GM12872 (cell line): ENCODE results near the gene CEP83.

Source experiments
- CTCF ChIP-seq: IDR thresholded peaks from 3 replicates; pipeline ENCODE4 v1.5.1; 2011; ENCODE audit warnings: low read depth, mild to moderate bottlenecking, low read length, moderate library complexity; ENCODE audit not compliant: insufficient read depth

Gene CEP83

GRCh38 chr12:94284046-94284445, 175.6 kb downstream of the CEP83 start:
- TF ChIP-seq CTCF: no peak

DNA sequence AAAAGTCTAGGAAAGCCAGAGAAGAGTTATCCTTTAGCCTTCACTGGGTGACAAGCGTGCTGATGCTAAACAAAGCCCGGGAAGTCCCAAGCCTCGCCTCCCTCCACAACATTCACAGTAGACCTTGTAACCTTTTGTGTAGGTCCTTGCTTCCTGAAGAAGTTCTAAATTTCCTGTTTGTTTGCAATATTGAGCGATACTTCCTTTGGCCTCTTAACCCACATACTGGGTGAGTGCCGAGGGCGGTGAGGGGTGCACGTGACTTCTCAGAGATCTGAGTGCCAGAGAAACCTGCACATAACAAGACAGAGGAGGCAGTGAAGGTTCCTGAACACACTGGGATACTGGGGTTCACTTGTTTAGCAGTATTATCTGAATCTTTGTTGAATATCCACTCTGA, 177.0 kb downstream of the CEP83 start:
- TF ChIP-seq CTCF: no peak

DNA sequence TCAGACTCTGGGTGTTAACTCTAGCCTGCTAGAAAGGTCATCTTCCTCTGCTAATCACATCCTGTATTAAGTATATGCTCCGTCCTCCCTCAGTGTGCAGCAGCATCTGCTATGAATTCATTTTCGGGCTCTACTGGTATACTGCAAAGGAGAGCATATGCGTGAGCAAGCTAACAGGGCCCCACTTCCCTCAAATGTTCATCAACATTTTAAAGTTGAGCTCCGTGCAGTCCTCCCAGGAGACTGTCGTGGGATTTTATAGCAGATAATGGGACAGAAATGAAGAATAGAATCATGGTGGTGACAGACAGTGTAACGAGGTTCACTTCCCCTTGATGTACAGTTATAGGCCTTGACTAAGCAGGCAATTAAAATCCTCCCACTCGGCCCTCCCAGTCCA, 179.6 kb downstream of the CEP83 start:
- no peak for TF ChIP-seq CTCF

- no peak for TF ChIP-seq CTCF
These were observed 182.2 kb downstream of the CEP83 start for GRCh38 chr12:94277426-94278000.

DNA sequence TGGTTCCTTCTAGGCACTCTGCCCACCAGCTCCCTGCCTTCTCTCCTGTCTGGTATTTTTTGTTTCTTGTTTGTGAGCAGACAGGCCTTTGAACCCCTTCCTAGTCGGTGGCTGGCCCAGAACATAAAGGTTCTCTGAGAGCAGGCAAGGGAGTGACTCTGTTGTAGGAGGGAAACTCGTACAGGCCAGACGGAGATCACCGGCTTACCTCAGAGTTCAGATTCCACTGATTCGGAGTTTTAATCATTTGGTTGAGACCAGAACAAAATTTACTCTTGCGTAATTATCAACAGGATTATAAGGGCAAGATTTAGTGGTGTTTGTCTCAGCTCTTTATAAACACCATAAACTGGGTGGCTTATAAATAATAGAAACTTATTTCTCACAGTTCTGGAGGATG, 182.9 kb downstream of the CEP83 start:
- no peak for TF ChIP-seq CTCF

DNA sequence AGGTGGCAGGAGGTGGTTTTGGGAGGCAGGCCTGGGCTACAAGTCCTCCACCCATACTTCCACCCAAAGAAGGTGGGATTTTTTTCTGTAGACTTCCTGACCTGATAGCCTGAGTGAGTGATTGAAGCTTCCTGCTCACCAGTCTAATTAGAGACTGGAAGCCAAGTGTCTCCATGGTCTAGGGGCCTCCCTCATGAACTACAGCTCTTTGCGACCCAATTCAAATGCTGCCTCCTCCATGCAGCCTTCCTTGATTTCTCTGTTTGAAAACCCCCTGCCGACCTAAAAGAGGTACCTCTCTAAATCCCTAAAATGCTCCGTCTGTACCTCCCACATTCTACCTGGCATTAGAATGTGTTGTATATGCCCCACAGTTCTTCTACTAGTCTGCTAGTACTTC, 186.4 kb downstream of the CEP83 start:
- TF ChIP-seq CTCF: no peak

- TF ChIP-seq CTCF: no peak
These were observed 187.4 kb downstream of the CEP83 start for GRCh38 chr12:94272280-94272679.
